GM20000 (cell line): ENCODE results near the gene ST6GALNAC3.
A peak's percentile ranks its signal among the peaks of the same experiment; 100 is the strongest.

ENCODE experiments used
- DNase-seq: peaks from one replicate; pipeline ENCODE4 v3.0.0; 2012; ENCODE audit warnings: low spot score
- TF ChIP-seq, protein P1 (sequence below): IDR thresholded peaks from 2 replicates; pipeline ENCODE4 v1.5.1; 2012; ENCODE audit warnings: mild to moderate bottlenecking, control low read depth; ENCODE audit errors: extremely low read depth, missing control alignments

ST6GALNAC3 gene

DNA sequence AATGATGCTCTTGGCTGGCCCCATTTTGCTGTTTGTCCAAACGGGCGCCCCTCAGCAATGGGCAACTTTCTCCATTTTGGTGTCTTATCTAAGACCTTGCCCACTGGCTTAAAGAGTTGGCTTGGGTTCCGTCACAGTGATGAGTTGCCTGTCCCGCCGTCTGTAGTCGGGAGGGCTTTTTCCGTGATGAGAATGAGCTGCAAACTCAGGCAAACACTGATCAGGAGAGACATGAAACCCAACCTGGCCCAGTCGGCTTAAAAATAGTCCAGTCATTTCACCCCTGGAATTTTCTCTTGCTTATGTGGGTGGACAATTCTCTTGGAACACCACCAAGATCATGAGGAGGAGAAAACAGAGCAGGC is 79.3 kb downstream of the ST6GALNAC3 start:
- DNase-seq, result no peak
- TF ChIP-seq, protein P1, sequence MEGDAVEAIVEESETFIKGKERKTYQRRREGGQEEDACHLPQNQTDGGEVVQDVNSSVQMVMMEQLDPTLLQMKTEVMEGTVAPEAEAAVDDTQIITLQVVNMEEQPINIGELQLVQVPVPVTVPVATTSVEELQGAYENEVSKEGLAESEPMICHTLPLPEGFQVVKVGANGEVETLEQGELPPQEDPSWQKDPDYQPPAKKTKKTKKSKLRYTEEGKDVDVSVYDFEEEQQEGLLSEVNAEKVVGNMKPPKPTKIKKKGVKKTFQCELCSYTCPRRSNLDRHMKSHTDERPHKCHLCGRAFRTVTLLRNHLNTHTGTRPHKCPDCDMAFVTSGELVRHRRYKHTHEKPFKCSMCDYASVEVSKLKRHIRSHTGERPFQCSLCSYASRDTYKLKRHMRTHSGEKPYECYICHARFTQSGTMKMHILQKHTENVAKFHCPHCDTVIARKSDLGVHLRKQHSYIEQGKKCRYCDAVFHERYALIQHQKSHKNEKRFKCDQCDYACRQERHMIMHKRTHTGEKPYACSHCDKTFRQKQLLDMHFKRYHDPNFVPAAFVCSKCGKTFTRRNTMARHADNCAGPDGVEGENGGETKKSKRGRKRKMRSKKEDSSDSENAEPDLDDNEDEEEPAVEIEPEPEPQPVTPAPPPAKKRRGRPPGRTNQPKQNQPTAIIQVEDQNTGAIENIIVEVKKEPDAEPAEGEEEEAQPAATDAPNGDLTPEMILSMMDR, result no peak

DNA sequence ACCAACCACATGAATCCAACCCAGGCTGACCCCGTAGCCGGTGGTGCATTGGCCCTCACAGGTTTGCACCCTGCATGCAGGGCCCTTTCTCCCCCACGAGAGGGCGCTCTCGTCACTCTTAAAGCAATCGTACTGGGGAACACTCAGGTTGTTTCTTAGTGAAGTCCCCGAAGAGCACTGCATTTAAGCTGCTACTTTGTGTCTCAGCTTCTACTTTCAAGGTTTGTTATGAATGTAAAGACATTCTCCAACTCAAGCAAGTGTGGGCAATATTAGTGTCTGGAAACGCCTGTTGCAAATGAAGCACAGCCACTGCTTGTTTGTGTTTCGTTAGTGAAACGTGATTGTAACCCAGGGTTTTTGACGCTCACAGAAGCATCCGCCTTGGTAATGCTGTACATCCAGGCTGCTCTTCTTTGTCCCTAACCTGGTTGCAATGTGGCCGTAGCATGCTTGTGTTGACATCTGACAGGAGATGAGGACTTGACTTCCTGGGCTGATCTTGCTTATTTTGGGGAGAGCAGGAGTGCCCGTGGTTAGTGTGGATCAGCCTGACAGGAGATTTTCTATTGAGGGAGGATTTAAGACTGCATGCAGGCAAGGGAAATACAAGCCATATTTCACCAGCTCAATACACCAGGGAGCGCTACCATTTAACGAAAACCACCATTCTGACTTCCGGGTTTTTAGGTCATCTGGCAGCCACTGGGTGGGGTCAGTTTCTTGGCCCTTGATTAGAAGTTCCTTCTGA is 79.8 kb downstream of the ST6GALNAC3 start:
- TF ChIP-seq, protein P1, result peak; percentile 98

DNA sequence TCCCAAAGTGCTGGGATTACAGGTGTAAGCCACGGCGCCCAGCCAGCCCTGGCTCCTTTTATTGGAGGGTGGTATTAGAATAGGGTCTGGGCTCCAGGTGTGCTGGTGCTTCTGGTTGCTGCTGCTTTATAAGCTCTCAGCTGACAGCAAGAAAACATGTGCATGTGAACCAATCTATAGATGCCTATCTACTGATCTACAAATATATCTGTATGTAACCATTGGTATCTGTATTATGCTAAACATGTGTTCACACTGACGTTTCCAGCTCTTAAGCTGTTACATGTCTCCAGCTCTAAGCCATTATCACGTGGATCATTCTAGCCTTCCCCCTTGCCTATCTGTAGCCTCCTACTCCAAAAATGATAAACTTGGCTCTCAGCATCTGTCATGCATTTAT is 82.4 kb downstream of the ST6GALNAC3 start:
- TF ChIP-seq, protein P1, result no peak
- DNase-seq, result no peak

More for the DNA sequence above, 79.8 kb downstream of the ST6GALNAC3 start:
- DNase-seq, result peak; percentile 74

DNA sequence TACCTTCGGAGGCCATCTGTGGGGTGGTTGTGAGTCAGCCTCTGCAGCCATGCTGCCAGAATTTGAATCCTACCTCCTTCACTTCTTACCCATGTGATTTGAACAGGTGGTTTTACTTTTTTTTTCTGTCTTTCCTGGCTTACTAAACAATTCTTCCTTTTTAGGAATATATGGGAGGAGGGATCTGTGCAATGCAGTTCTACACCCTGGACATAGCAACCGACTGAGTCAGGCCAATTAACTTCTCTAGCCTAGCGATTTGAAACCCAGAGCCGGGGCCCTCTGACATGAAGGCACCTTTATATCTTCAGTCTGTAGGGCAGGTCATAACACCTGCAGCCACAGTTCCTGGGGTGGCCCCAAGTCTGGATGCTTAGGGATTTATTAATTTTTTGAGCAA is 83.6 kb downstream of the ST6GALNAC3 start:
- no peak for DNase-seq
- TF ChIP-seq, protein P1, result no peak

DNA sequence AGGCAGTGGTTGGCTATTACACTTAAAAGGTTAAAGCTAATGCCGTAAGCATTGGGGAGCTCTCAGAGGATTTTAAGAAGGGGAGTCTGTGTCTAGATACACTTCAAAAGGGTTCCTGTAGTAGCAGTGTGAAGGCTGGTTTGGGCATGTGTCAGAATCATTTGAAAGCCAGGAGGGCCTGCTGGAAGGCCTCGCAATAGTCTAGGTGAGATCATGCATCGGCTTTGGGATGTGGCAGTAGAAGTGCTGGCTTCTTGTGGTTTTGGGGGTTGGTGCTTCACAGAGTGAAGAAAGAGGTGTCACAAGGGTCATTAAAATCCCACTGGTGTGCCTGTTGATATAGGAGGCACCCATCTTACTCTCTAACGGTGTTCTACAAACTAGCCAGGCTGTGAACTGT is 85.7 kb downstream of the ST6GALNAC3 start:
- TF ChIP-seq, protein P1, result no peak
- DNase-seq, result no peak

DNA sequence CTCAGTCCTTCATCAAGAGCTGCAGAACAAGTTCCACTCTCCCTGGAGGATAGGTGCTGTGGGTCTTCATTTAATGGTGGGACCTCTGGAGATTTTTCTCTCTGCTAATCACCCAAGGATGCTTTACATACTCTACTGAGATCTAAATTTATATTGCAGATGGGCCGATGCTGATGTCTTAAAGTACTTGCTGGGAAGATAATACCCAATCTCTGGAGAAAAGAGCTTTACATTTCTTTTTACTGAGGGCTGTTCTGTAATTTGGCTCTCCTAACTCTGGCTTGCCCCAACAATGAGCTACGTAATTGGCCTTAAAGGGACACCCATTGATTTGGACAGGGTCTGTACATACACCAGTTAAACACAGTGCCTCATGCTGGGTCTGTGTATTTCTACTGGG is 86.9 kb downstream of the ST6GALNAC3 start:
- TF ChIP-seq, protein P1, result no peak
- DNase-seq, result no peak

DNA sequence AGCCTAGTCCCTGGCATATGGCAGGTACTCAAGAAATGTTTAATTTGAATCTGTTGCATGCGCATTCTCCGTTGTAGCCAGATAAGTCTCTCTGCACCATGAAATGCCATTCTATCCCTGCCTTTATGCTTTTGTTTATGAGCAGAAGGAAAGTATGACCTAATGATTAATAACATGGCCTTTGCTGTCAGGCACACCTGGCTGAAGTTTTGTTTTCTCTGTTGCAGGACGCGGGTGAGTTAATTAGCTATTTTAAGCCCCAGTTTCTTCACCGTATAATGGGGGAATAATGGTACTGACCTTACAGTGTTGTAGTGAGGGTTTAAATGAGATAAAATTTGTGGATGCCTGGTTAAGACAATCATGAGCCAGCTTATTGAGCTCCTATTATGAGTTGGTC is 87.7 kb downstream of the ST6GALNAC3 start:
- DNase-seq, result no peak
- TF ChIP-seq, protein P1, result no peak
